K562 (cell line): ENCODE results near the gene MAGEA9B. TPM values are rescaled to one million over a fixed set of nuclear protein-coding genes. Genes with fewer than 3 reads are reported as not detected.

ENCODE experiments used
- C11orf30 ChIP-seq: fragments of 450-650 bp; IDR thresholded peaks from 2 replicates; pipeline ENCODE4 v1.6.1; 2016; ENCODE audit warnings: low read depth, mild to moderate bottlenecking
- E2F1 ChIP-seq: sonication (generic); formaldehyde crosslinking; IDR thresholded peaks from 2 replicates; pipeline ENCODE4 v1.8.1; 2023; ENCODE audit warnings: mild to moderate bottlenecking, missing genetic modification reagents, moderate library complexity
- HDAC2 ChIP-seq: fragments of 450-650 bp; IDR thresholded peaks from 2 replicates; pipeline ENCODE4 v1.6.1; 2016; ENCODE audit warnings: mild to moderate bottlenecking
- OTX1 ChIP-seq: fragments of 450-650 bp; formaldehyde crosslinking; IDR thresholded peaks from 2 replicates; pipeline ENCODE4 v1.4.0; 2022; ENCODE audit warnings: mild to moderate bottlenecking
- RERE ChIP-seq: sonication (generic); formaldehyde crosslinking; IDR thresholded peaks from 2 replicates; pipeline ENCODE4 v1.8.0; 2023; ENCODE audit warnings: missing genetic modification reagents, mild to moderate bottlenecking, borderline replicate concordance
- polyA plus RNA-seq, 8 experiments: library from polyadenylated mRNA; depleted of rRNA in 4 of 8; stranded (reverse) in 5 of 8; unstranded in 3 of 8; fragments of >200 nt; fragmentation: Nextera tagmentation in 2 of 8; fragmentation: Illumina TruSeq in 1 of 8; extraction: Ambion mirVana in 2 of 8; extraction: Trizol in 1 of 8; gene quantifications; 2 replicates each; pipeline versions ENCODE4 v1.2.1 to v1.2.3, GENCODE V29; 2011 to 2014; ENCODE audit warnings: inconsistent platforms in 1 of 8, missing spikeins in 1 of 8
- total RNA-seq, 7 experiments: library from RNA; depleted of rRNA in 6 of 7; stranded (reverse); fragments of >200 nt in 6 of 7; fragmentation: Illumina TruSeq in 2 of 7; extraction: Trizol in 2 of 7; gene quantifications; 2 replicates each; pipeline versions ENCODE4 v1.2.1 to v1.2.3, GENCODE V29; 2011 to 2021; ENCODE audit warnings: low replicate concordance in 1 of 7

MAGEA9B gene
- total and polyA plus RNA-seq, 9 of the 15 experiments (the other 6 are each of a cell fraction or from before 2014, with no cell fraction given), result 11.2 to 31.2 (median 14.1) TPM

GRCh38 chrX:149572743-149573142, 14.5 kb downstream of the MAGEA9B start (continued):
- no peak for TF ChIP-seq RERE (CRISPR knock-in tag)
- no peak for TF ChIP-seq HDAC2
- TF ChIP-seq OTX1 (CRISPR knock-in tag), result no peak
- TF ChIP-seq E2F1 (CRISPR knock-in tag), result no peak
- peak; percentile 88 for TF ChIP-seq C11orf30
